Suppressor macrophage treated with lipopolysaccharide for 4 hours (primary cell): ENCODE data around the gene RNF144A.
A peak's percentile ranks its signal among the peaks of the same experiment; 100 is the strongest.
"Not testable (repeated sequence)": the region's sequence is repeated elsewhere in the genome, so short reads cannot be mapped to it uniquely, and the experiment has no call there.

Experiments used
- DNase-seq: peaks from one replicate; pipeline ENCODE4 v3.0.0-alpha.2; 2020

RNF144A gene

GRCh38 chr2:6930923-6931647, 13.9 kb downstream of the RNF144A start:
- no peak for DNase-seq

DNA sequence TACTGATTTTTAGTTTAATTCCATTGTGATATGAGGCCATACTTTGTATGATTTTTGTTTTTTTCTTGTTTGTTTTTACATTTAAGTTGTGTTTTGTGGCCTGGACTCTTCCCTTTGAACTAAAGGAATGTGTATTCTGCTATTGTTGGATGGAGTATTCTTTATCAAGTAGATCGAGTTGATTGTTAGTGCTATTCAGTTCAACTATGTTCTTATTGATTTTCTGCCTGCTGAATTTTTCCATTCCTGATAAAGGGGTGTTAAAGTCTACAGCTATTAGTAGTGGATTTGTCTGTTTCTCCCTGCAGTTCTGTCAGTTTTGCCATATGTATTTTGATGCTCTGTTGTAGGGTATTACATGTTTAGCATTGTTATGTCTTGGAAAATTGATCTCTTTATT, 14.5 kb downstream of the RNF144A start:
- no peak for DNase-seq

DNA sequence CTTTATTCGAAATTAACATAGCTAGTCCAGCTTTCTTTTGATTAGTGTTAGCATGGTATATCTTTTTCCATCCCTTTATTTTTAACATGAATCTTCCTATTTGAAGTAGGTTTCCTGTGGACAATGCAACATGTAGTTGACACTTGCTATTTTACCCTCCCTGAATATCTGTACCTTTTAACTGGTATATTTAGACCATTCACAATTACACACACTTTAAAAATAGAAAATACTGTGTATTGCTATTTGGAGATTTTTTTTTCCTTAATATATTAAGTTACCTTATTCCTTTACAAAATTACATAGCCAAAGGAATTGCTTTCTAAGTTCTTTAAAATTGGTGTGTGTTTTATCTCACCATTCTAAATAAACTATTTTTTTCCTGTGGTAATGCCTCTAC, 15.0 kb downstream of the RNF144A start:
- DNase-seq, result no peak

DNA sequence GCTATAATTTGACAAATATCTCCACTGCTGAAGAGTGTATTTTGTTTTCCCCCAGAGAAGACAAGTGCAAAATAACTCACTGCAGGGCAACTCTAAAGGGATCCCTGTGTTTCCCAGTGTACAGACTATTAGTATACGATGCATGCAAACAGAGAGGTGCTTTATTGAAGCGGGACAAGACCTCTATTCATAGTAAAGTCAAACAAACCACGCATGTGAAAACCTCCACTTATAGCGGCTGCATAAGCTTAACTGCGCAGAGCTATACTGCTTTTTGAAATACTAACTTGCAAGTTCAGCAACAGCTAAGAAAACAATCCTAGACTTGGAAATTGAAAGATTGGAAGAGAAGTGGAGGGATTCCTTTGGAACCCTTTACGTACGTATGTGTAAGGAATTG, 15.6 kb downstream of the RNF144A start:
- DNase-seq, result no peak

GRCh38 chr2:6933911-6934310, 16.7 kb downstream of the RNF144A start:
- DNase-seq, result no peak

DNA sequence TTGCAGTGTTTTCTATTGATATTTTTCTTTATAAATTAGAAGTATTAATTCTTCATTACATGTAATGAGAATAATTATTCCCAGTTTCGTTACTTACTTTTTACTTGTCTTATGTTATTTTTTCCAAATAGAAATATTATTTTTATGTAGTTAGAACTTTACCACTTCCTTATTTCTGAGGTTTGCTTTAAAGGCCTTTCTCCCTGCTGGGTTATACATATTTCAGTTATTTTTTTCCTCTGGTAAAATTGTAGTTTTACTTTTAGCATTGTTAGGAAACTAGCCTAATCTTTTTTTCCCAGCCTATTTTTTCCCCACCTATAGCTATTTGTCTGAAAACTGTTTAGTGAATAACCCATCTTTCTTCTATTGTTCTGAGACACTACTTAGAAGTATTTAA, 17.1 kb downstream of the RNF144A start:
- no peak for DNase-seq

- DNase-seq, result peak; percentile 35
Observed at GRCh38 chr2:6934758-6935651, 17.8 kb downstream of the RNF144A start.

- DNase-seq, result not testable (repeated sequence)
Observed at GRCh38 chr2:6935652-6936020, 18.4 kb downstream of the RNF144A start.

DNA sequence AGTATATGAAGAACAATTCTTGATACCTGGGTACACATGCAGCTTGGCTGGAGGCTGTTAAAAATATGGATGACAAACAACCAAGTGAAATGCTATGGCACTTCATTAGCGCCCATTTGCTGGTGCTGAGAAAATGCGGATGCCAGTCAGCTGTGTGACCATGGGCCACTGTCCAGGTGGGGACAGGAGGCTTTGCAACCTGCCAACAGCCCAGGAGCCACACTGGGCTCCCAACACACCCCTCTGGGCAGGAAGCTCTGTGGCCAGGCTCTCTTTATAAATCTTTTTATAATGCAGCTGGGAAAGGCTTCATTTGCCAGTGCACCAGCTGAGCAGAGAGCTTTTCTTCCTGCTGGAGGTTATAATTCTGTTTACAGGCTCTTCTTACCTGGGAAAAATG, 19.9 kb downstream of the RNF144A start:
- no peak for DNase-seq

DNA sequence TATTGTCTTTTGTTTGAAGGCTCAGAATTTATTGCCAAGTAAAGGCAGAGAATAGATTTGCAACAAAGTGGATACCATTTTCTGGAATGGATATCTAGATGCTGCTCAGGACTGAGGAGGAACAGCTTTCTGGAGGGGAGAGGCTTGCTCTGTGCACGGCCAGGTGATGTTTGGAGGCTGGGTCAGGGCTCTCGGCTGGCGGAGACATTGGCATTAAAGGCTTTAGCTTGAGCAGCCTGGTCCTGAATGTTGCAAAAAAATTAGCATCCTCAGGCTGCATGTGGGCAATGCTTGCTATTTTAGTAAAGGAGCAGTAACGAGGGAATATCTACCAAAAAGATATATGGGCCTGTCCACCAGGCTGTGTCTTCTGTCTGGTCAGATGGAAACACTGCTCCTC, 20.4 kb downstream of the RNF144A start:
- DNase-seq, result no peak

DNA sequence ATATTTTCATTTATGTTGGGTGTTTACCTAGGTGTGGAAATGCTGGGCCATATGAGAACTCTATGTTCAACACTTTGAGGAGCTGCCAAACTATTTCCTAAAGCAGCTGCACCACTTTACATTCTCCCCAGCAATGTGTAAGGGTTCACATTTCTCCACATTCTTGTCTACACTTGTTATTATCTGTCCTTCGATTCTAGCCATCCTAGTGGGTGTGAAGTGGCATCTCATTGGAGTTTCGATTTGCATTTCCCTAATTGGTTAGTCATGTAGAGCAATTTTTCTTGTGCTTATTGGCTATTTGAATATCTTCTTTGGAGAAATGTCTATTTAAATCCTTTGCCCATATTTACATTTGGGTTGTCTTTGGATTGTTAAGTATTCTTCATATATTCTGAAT, 21.9 kb downstream of the RNF144A start:
- no peak for DNase-seq

DNA sequence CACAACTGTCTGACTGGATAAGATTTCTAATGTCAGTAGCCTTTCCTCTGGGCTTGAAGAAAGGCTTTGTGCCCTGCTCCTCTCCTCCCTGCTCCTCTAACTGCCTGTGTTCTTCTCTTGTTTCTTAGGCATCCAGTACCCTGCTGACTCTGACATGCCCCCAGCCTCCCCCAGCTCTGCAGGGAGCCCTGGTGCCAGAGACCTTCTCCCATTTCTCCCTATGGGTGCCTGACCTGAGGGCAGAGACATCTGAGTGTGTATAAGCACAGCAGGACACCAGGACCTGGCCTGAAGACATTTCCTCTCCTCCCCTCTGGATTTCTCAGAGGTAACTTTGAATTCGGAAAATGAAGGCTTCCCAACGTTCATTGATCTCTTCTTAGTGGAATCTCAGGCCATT, 23.6 kb downstream of the RNF144A start:
- no peak for DNase-seq

- no peak for DNase-seq
Observed at GRCh38 chr2:6941299-6942046, 24.3 kb downstream of the RNF144A start.

DNA sequence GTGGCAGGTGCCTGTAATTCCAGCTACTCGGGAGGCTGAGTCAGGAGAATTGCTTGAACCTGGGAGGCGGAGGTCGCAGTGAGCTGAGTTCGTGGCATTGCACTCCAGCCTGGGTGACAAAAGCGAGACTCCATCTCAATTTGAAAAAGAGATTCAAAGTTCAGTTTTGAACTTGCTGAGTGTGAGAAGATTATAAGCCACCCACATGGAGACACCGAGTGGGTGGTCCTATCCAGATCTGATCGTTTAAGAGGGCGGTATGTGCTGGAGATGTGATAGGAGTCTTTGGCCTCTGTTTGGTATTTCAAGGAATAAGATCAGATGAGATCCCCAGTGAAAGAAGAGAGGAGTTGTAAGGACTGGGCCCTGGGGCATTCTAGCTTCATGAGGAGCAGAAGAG, 25.6 kb downstream of the RNF144A start:
- no peak for DNase-seq

DNA sequence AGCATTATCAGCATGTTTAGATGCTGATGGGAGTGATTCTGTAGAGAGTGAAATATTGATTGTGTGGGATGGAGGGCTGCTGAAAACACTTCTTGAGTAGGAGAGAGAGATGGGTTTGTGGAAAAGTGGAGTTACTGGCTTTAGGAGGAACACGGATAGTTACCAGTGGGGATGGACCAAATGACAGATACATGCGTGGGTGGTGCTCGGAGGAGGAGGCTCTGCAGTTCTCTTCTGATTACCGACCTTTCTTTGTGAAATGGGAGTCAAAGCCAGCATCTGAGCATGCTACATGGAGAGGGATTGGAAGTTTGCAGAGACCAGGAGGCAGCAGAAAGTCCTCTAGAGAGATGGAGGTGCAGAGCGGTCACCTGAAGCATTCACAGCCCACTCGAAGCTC, 26.3 kb downstream of the RNF144A start:
- no peak for DNase-seq

DNA sequence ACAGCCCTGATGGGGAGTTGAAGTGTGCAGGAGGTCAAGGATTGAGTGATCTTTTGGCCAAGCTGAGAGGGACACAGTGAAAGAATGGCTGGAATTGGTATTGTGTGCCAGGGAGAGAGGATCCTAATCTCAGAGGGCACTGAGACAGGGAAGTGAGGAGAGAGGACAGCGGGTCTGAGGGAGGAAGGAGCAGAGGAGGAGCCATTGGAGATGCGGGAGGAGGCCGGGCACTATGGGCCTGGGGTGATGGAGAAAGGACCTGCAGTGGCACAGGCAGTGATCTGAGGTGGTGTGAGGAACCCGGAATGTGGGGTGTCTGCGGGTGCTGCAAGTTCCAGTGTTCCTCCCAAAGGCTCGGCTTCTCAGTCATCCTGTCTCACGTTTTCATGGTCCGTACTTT, 26.8 kb downstream of the RNF144A start:
- no peak for DNase-seq

- DNase-seq, result no peak
Observed at GRCh38 chr2:6944555-6944954, 27.3 kb downstream of the RNF144A start.

DNA sequence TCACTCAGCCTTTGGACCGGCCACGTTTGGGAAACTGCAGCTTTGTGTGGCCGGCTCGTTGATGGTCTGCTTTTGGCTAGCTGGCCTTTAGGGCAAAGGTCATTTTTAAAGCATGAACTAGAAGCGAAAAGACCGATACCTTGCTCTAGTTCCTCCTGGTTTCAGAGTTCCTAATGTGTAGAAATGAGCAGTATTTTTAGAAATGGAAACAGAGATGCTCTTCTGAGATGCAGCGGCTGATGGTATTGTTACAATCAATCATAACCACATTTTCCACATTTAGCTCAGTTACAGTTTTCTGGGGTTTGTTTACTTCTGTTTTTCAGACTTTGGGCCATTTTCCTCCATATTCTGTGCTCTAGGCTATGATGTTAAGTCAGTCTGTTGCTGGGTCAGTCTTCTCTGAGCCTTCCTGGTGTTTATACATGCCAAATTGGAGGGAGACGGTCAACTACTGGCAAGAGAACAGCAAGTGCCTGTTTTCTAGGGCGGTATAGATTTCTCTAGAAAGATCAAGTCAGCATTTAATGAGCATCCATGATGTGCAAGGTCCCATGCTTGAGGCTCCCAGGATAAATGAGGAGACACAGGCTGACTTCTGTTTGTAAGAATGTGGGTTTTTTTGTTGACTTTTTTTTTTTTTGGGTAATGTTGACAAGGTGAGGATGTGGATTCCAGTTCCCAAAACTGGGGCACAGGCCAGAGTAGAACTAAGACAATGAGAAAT, 28.0 kb downstream of the RNF144A start:
- peak; percentile 63 for DNase-seq

DNA sequence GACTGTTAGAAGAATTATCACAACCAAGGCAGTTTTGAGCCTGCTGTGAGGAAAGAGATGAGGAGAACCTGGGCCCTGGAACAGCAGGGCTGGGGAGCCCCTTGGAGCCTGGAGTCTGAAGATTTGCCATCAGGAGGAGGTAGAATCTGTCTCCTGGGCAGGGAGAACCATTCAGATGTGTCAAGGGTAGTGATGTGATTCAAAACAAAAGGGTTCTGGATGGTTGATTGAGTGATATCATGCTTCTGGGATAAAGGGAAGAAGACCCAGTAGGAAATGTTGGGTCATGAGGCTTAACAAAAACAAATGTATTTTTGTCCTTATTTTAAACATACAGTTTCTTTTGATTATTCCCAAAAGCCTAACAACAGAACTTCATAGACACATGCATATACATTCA, 28.6 kb downstream of the RNF144A start:
- peak; percentile 49 for DNase-seq

DNA sequence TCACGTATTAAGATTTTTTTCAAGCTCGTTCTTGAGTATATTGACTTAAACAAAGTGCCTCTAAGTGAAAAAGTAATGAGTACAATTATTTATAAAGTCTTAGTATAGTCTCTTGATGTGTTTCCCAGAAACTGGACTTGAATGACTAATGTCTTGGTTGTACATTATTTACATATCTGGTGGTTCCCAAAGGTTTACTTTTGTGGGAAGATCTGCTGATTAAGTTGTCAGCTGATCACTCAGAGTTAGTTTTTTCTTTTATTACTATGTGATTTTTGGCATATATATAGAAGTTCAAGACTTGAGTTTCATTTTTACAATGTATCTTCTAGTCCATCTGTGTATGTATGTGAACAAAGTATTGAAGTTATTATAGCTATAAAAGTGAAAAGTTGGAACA, 29.5 kb downstream of the RNF144A start:
- peak; percentile 89 for DNase-seq

DNA sequence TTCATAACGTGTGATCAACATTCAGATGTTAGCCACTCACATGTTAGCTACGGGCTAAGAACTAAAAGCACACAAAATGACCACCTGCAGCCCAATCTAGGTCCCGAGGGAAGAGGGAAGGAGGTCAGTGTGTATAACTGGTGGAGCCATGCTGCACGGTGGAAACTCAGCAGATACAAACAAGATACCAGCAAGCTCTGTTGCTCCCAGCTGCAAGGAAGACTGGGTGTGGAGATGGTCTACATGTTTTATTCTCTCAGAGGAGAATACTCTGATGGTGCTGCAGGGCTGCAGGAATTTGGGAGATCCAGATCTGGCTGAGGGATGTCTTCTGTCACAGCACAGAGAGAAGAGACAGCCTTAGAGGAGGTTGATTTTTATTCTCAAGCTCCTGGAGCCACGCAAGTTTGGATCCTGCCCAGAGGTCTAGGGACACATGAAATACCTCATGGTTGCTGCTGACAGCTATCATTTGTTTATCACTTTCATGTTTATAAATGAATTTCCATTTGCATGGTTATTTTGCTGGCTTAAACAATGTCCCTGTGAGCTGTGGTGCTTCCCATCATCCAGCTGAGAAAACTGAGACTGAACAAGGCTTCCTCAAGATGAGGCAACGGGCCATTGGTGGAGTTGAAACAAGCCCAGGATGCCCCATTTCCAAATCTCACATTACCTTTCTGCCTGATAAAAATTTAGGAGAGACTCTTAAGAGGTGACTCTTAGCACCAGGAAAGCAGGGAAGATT, 30.9 kb downstream of the RNF144A start:
- DNase-seq, result no peak

- no peak for DNase-seq
Observed at GRCh38 chr2:6948677-6949351, 31.6 kb downstream of the RNF144A start.
